Measurements from ENCODE around the gene SLC6A17. TPM values are rescaled to one million over a fixed set of nuclear protein-coding genes. Genes with fewer than 3 reads are reported as not detected.

Gene SLC6A17
- total and polyA plus RNA-seq, 2 donors (not counting 1 experiment from before 2014, with no cell fraction given) = not detected

- no peak for DNase-seq
- Mint-ChIP-seq H3K27ac (no peak overlapping the region), H3K27me3 (no peaks in the 10 kb centered on the region), H3K4me3 (no peak overlapping the region), H3K4me1 (peaks cover 6% of the 10 kb centered on the region), H3K9me3 (ENCODE audit: insufficient read depth) (no peaks in the 10 kb centered on the region)
- no peak overlapping the region for H3K27ac ChIP-seq (ENCODE audit: low read length in 2 of 2)
- TF ChIP-seq EZH2 (IDR thresholded peaks at IDR 0.05; ENCODE audit: borderline replicate concordance, insufficient read depth, low read depth, low read length, poor library complexity, severe bottlenecking) = no peak
- ChIA-PET CTCF (interaction anchor here (1.8 kb wide), 1 partner anchor 27 kb away, joined by 5 read pairs; no protein-coding TSS in a partner anchor), POLR2A (no interaction called here)
- no peaks in the 10 kb centered on the region for H3K9me3 ChIP-seq (ENCODE audit: control extremely low read depth in 1 of 3, control insufficient read depth in 2 of 3, insufficient read depth in 1 of 3, low read length in 2 of 3)
- H3K4me3 ChIP-seq (ENCODE audit: control extremely low read depth in 1 of 5, extremely low read depth in 1 of 5, insufficient read depth in 1 of 5, low read depth in 2 of 5, low read length in 4 of 5) = no peak overlapping the region
- no peaks in the 10 kb centered on the region for H3K27me3 ChIP-seq (replicated peaks in 1 of 4; ENCODE audit: control extremely low read depth in 1 of 4, control insufficient read depth in 3 of 4, insufficient read depth in 4 of 4, low read length in 3 of 4)
- no peaks in the 10 kb centered on the region for H3K79me2 ChIP-seq (ENCODE audit: control insufficient read depth, insufficient read depth, low read length)
- H2AFZ ChIP-seq (ENCODE audit: insufficient read depth, low read depth, low read length, poor library complexity, severe bottlenecking) = no peak overlapping the region
- WGBS (ENCODE audit: insufficient coverage) = 100% methylated on average over 5 of the region's 5 CpGs
- intact Hi-C loops (cut with micrococcal nuclease) = no loop called here
- no peaks in the 10 kb centered on the region for H3K36me3 ChIP-seq (replicated peaks in 1 of 2; ENCODE audit: control extremely low read depth in 1 of 2, control insufficient read depth in 1 of 2, extremely low read depth in 1 of 2, insufficient read depth in 2 of 2, low read length in 1 of 2)
- ATAC-seq (ENCODE audit: low read depth) = no peak
- peaks cover 0 to 3% of the 10 kb centered on the region in 2 donors for H3K4me1 ChIP-seq (ENCODE audit: control insufficient read depth in 2 of 2, insufficient read depth in 2 of 2, low read length in 2 of 2)
- H3K4me2 ChIP-seq (replicated peaks; ENCODE audit: low read depth, low read length, poor library complexity, severe bottlenecking) = no peak overlapping the region
- no peaks in the 10 kb centered on the region for H4K20me1 ChIP-seq (ENCODE audit: control insufficient read depth, insufficient read depth, low read length, poor library complexity, severe bottlenecking)
- H3K9ac ChIP-seq (ENCODE audit: low read length) = no peak overlapping the region
Observed at GRCh38 chr1:110234691-110235090, 84.4 kb downstream of the SLC6A17 start.

GRCh38 chr1:110235181-110235833, 85.0 kb downstream of the SLC6A17 start:
- peaks cover 8% of the 10 kb centered on the region for H3K4me1 Mint-ChIP-seq
- Histone ChIP-seq H2AFZ (ENCODE audit: insufficient read depth, low read depth, low read length, poor library complexity, severe bottlenecking) (no peak overlapping the region), H3K4me3 (ENCODE audit: control extremely low read depth in 1 of 5, extremely low read depth in 1 of 5, insufficient read depth in 1 of 5, low read depth in 2 of 5, low read length in 4 of 5) (no peak overlapping the region), H3K36me3 (replicated peaks in 1 of 2; ENCODE audit: control extremely low read depth in 1 of 2, control insufficient read depth in 1 of 2, extremely low read depth in 1 of 2, insufficient read depth in 2 of 2, low read length in 1 of 2) (no peaks in the 10 kb centered on the region), H3K79me2 (ENCODE audit: control insufficient read depth, insufficient read depth, low read length) (no peaks in the 10 kb centered on the region), H3K9ac (ENCODE audit: low read length) (no peak overlapping the region), H3K27me3 (replicated peaks in 1 of 4; ENCODE audit: control extremely low read depth in 1 of 4, control insufficient read depth in 3 of 4, insufficient read depth in 4 of 4, low read length in 3 of 4) (no peaks in the 10 kb centered on the region), H4K20me1 (ENCODE audit: control insufficient read depth, insufficient read depth, low read length, poor library complexity, severe bottlenecking) (no peaks in the 10 kb centered on the region), H3K4me2 (replicated peaks; ENCODE audit: low read depth, low read length, poor library complexity, severe bottlenecking) (no peak overlapping the region), H3K4me1 (ENCODE audit: control insufficient read depth in 2 of 2, insufficient read depth in 2 of 2, low read length in 2 of 2) (peaks cover 0 to 9% of the 10 kb centered on the region in 2 donors), H3K27ac (ENCODE audit: low read length in 2 of 2) (no peak overlapping the region), H3K9me3 (ENCODE audit: control extremely low read depth in 1 of 3, control insufficient read depth in 2 of 3, insufficient read depth in 1 of 3, low read length in 2 of 3) (no peaks in the 10 kb centered on the region)
- H3K4me3 Mint-ChIP-seq = no peak overlapping the region
- intact Hi-C loops (cut with micrococcal nuclease) = no loop called here
- no peaks in the 10 kb centered on the region for H3K9me3 Mint-ChIP-seq (ENCODE audit: insufficient read depth)
- ATAC-seq (ENCODE audit: low read depth) (no peak), DNase-seq (no peak)
- no peaks in the 10 kb centered on the region for H3K27me3 Mint-ChIP-seq
- CTCF ChIA-PET = interaction anchor here (1.8 kb wide), 1 partner anchor 28 kb away, joined by 5 read pairs; no protein-coding TSS in a partner anchor
- WGBS (ENCODE audit: insufficient coverage) = 94% methylated on average over 10 of the region's 13 CpGs
- POLR2A ChIA-PET = no interaction called here
- H3K27ac Mint-ChIP-seq = no peak overlapping the region
- TF ChIP-seq EZH2 (IDR thresholded peaks at IDR 0.05; ENCODE audit: borderline replicate concordance, insufficient read depth, low read depth, low read length, poor library complexity, severe bottlenecking) = no peak
- TF ChIP-seq, protein P1, sequence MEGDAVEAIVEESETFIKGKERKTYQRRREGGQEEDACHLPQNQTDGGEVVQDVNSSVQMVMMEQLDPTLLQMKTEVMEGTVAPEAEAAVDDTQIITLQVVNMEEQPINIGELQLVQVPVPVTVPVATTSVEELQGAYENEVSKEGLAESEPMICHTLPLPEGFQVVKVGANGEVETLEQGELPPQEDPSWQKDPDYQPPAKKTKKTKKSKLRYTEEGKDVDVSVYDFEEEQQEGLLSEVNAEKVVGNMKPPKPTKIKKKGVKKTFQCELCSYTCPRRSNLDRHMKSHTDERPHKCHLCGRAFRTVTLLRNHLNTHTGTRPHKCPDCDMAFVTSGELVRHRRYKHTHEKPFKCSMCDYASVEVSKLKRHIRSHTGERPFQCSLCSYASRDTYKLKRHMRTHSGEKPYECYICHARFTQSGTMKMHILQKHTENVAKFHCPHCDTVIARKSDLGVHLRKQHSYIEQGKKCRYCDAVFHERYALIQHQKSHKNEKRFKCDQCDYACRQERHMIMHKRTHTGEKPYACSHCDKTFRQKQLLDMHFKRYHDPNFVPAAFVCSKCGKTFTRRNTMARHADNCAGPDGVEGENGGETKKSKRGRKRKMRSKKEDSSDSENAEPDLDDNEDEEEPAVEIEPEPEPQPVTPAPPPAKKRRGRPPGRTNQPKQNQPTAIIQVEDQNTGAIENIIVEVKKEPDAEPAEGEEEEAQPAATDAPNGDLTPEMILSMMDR (IDR thresholded peaks at IDR 0.05) = no peak
